Myocyte (in vitro differentiated cells): Measurements from ENCODE around the gene UBA1. TPM values are rescaled to one million over a fixed set of nuclear protein-coding genes. Genes with fewer than 3 reads are reported as not detected.

Source experiments
- DNase-seq: peaks from one replicate; pipeline ENCODE4 v3.0.0-alpha.2; 2012; ENCODE audit warnings: low read depth
- total RNA-seq: library from RNA; depleted of rRNA; stranded (reverse); fragments of >200 nt; gene quantifications from 2 replicates; pipeline ENCODE4 v1.2.3, GENCODE V29; 2014

UBA1 gene
- total RNA-seq, 1 donor from 2014 or later = 200 TPM

- DNase-seq = peak; percentile 55
Observed at GRCh38 chrX:47169726-47170515, 23.7 kb upstream of the UBA1 start.

- DNase-seq = no peak
Observed at GRCh38 chrX:47170861-47171692, 22.6 kb upstream of the UBA1 start.

GRCh38 chrX:47171996-47172395, 21.6 kb upstream of the UBA1 start:
- DNase-seq = no peak

- no peak for DNase-seq
Observed at GRCh38 chrX:47172549-47172948, 21.1 kb upstream of the UBA1 start.

- DNase-seq = no peak
Observed at GRCh38 chrX:47172971-47173792, 20.4 kb upstream of the UBA1 start.

GRCh38 chrX:47174376-47174775, 19.3 kb upstream of the UBA1 start:
- DNase-seq = no peak

- no peak for DNase-seq
Observed at GRCh38 chrX:47174846-47175587, 18.6 kb upstream of the UBA1 start.

GRCh38 chrX:47175588-47175980, 18.0 kb upstream of the UBA1 start:
- DNase-seq = no peak

GRCh38 chrX:47176101-47176740, 17.4 kb upstream of the UBA1 start:
- DNase-seq = no peak

GRCh38 chrX:47177079-47177478, 16.6 kb upstream of the UBA1 start:
- DNase-seq = no peak

GRCh38 chrX:47178337-47178736, 15.3 kb upstream of the UBA1 start:
- DNase-seq = no peak

GRCh38 chrX:47179221-47179927, 14.3 kb upstream of the UBA1 start:
- DNase-seq = peak; percentile 63

- DNase-seq = no peak
Observed at GRCh38 chrX:47179928-47180255, 13.7 kb upstream of the UBA1 start.

- DNase-seq = no peak
Observed at GRCh38 chrX:47180346-47180745, 13.3 kb upstream of the UBA1 start.

- no peak for DNase-seq
Observed at GRCh38 chrX:47181301-47181700, 12.3 kb upstream of the UBA1 start.

- DNase-seq = no peak
Observed at GRCh38 chrX:47182106-47182700, 11.4 kb upstream of the UBA1 start.

GRCh38 chrX:47184486-47184885, 9.1 kb upstream of the UBA1 start:
- DNase-seq = peak; percentile 17

GRCh38 chrX:47185241-47185640, 8.4 kb upstream of the UBA1 start:
- no peak for DNase-seq

- DNase-seq = no peak
Observed at GRCh38 chrX:47186096-47186740, 7.4 kb upstream of the UBA1 start.
